Measurements from ENCODE around the gene ATP5PO.

GRCh38 chr21:33870768-33871167, 44.8 kb downstream of the ATP5PO start:
- TF ChIP-seq, protein P1, sequence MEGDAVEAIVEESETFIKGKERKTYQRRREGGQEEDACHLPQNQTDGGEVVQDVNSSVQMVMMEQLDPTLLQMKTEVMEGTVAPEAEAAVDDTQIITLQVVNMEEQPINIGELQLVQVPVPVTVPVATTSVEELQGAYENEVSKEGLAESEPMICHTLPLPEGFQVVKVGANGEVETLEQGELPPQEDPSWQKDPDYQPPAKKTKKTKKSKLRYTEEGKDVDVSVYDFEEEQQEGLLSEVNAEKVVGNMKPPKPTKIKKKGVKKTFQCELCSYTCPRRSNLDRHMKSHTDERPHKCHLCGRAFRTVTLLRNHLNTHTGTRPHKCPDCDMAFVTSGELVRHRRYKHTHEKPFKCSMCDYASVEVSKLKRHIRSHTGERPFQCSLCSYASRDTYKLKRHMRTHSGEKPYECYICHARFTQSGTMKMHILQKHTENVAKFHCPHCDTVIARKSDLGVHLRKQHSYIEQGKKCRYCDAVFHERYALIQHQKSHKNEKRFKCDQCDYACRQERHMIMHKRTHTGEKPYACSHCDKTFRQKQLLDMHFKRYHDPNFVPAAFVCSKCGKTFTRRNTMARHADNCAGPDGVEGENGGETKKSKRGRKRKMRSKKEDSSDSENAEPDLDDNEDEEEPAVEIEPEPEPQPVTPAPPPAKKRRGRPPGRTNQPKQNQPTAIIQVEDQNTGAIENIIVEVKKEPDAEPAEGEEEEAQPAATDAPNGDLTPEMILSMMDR (IDR thresholded peaks at IDR 0.05): no peak
- TF ChIP-seq POLR2A (IDR thresholded peaks at IDR 0.05): no peak

Data from esophagus squamous epithelium (tissue), 4 donors.